NAMALWA (cell line): ENCODE measurements around the gene MMD.
"Not testable (repeated sequence)": the region's sequence is repeated elsewhere in the genome, so short reads cannot be mapped to it uniquely, and the experiment has no call there.

Source experiments
- DNase-seq: peaks from one replicate; pipeline ENCODE4 v3.0.0-alpha.2; 2015; ENCODE audit warnings: low spot score

Gene MMD

DNA sequence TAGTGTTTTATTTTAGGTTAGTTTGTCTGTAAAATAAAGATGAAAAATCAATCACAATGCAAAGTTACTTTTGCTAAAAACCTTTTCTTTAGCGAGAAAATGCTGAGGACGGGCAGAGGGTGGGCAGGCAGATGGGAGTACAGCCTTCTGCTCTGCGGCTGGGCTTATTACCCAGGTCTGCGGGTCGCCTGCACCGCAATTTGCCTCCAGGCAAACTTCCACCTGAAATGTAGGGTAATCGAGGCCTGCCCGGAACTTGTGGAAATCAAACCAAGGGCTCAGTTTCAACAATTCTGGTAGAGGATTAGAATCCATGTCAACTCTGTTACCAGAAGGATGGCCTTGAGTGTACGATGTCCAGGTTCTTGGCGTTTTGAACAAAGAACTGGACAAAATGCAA lies 22.3 kb upstream of the MMD start:
- DNase-seq, result no peak

DNA sequence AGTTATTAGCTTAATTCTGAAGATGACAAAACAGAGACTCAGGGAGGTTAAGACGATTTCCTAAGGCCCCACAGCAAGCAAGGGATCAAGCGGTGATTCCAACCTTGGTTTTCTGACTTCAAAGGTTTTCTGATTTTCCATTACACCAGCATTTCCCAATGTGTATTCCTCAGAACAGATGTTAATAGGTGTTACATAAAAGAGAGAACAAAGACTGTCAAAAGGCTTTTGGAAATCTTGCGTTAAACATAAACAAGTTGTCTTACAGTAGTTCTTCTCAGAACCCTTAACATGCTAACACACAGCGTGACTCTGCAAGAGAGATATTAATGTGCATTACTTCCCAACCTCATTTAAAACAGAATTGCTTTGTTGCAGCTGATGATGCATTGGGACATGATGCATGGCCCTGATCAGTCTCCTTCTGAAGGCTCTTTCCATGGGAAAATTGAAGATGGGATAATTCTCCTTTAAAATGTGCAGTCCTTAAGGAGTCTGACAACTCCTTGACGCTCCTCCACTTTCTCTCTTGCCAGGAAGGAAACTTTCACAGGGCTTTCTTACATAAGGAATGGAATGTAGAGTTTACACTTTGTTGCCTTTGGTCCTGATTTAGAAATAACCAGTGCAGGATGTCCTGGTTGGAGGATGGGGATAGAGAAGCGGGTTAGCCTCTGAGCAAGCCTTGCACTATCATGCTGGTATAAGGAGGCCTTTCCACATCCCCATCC lies 21.5 kb upstream of the MMD start:
- no peak for DNase-seq

DNA sequence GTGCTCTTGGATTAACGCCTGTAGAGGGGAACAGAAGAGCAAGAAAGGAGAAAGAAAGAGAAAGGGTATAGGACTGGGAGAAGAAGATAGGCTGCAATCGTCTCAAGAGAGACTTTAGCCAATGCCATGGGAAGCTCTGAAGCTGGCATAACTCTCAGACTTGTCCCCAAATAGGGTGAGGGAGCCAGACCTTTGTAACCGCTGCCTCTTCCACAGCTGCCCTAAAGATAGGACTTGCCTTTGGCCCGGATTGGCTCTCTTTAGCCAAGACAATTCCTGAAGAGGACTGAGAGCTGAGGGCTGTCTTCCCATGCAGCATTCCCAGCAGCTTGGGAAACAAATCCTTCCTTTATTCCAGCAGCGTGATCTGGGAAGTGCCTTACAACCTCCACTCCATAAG lies 20.8 kb upstream of the MMD start:
- DNase-seq, result no peak

DNA sequence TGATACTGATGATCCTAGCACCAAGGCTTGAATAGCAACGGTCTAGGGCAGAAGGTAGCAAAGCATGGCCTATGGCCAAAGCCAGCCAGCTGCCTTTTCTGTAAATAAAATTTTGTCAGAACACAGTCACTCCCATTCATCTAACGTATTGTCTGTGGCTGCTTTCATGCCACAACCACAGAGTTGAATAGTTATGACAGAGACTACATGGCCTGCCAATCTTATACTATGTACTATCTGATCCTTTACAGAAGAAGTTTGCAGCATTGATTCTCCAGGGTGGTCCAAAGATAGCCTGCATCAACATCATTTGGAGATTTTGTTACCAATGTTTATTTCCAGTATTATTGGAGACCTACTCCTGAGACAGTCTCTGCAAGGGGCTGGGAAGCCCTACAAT lies 19.9 kb upstream of the MMD start:
- no peak for DNase-seq

DNA sequence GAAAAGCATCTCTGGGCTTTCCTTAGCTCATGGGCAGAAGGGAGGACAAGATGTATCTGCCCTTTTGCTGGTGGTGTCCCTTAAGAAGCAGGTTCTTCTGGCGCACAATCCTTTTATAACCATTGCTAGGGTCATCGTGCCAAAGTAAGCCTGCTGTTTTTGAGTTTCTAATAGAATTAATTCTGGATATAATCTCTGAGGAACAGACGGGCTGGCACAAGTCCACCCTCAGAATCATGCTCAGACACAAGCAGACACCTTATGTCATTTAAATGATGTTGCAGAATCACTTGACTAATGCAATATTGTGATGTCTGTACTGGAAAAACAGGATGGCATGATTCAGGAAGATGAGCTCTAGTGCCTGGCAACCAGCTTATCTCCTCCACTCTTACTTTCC lies 18.8 kb upstream of the MMD start:
- DNase-seq, result no peak

DNA sequence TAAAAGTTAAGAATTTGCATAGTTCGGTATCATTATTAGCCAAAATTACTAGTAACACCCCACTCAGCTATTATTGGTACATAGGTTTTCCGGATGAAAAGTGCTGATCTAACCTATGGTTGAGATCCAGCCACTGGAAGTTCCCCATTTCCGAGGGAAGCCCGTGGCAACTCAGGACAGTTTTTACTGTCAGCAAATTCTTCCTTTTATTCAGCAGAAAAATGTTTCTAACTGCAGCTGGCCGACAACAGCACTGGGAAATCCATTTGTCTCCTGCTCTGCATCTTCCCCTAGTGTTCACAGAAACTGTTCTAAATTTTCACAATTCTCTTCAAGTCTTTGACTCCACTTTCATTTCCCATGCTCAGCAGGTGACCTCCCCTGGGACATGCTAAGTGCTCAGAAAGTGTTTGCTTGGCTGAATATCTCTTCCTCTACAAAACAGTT lies 15.5 kb upstream of the MMD start:
- peak; percentile 94 for DNase-seq

DNA sequence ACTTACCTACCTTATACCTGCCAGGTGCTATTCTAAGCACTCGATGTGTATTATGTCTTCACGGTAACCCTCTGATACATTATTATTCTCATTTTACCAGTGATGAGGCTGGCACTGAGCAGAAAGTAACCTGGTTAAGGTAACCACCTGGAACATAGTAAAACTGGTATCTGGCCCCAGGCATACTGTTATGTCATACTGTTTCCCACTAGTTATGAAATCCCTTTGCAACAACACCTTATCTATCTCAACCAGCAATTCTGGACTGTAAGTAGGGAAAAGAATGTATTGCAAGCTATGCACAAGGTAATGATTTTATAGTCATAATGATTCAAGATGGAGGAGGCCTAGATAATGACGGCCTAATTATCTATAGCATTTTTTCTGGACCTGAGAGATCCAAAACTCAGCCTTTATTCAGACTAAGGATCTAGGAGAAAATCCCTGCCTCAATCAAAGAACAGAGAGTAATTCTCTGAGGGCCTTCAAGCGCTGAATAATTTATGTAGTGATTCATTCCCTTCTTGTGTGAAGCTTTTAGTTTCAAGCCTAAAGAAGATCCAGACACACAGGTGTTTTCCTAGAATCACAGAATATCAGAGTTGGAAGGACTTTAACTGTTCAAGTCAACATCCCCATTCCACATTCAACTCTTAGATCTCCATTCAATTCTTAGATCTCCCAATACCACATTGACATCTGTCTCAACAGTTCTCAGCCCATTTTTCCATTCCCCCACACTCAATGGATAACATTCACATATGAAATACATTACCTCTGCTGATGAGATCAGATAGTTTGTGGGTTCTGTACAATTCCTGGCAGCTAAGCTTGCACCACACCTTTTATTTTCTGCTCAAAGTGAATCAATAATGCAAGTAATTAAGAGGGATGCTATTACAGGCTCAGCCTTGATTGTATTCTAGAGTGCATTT lies 14.9 kb upstream of the MMD start:
- no peak for DNase-seq

DNA sequence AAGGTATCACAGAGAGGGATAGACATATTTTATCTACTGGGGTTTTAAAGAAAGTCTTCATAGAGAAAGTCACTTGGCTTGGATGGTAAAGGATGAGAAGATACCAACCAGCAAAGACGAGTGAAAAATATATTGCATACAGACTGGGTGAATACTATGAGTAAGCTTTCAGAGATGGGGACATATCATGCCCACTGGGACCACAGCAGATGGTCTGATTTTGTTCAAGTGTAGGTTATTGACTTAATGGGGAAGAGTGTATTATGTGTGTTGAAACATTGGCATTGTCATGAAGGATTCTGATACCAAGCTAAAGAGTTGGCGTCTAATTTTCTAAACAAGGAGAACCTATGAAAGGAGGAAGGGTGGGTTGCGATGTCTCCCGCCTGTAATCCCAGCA lies 13.8 kb upstream of the MMD start:
- DNase-seq, result no peak

DNA sequence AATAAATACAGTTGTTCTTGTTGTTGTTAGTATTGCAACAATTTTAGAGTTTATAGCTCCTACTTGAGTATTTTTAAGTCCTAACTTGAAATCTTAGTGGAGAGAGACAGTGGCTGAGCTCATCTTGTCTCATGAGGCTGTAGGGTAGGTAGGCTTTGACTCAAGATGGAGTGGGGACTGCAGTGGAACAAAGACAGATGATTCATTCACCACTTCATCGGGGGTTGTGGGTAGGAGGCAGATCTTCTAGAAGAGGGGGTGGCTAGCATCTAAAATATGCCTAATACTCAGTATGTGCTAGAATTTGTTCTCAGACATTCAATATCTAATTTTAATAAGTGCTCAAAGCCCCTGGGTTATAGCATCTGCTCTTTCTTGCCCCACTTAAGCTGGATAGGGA lies 13.1 kb upstream of the MMD start:
- DNase-seq, result no peak

DNA sequence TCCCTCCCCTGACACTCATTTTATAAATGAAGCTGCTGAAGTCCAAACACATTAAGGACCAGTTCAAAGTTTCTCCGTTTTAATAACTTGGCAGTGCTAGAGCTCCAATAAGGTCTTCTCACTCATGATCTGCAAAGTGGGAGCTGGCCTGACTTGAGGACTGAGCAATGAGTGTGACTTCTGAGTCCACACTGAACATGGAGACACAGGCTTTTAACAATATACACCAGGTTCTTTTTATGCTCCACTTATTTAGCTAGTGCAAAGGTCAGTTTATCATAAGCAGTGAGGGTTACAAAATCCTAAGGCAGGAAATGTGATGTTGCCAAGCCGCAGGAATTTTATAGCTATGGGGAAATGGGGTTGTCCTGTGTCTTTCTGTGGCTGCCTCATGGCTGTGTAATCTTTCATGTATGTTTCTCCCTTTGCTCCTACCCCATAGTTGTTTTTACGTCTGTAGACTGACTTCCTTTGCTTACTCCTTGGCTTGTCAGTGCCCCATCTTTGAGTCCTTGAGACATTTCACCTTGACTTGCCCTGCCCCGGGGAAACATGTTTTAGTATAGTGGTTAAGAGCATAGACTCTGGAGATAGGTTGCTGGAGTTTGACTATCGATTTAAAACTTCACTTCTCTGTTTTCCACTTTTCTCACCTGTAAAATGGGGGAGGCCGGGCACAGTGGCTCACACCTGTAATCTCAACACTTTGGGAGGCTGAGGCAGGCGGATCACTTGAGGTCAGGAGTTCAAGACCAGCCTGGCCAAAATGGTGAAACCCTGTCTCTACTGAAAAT lies 12.2 kb upstream of the MMD start:
- no peak for DNase-seq

DNA sequence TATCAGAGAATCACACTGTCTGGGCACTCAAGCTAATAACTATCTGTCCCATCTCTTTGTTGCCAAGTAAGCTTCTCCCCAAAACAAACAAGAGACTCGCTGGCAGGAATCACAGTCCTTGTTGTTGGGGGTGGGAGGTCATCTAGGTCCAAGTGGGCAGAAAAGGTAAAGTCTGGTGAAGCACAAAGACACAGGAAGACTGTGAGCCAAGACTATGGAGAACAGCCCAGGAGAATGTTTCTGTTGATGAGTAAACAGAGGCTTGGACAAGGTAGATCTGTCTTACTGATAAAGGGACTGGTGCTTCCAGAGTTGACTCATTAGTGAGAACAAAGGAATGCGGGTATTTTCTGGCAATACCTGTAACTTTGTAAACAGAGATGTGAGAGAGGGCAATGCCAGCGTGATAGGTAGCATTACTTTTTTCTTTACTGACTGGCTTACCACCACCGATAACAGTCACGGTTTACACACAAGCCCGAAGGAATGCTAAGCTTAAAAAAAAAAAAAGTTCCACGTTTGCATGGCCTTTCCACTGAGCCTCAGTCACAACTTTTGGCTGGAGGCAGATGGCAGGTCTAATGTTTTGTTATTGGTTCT lies 11.5 kb upstream of the MMD start:
- DNase-seq, result no peak

DNA sequence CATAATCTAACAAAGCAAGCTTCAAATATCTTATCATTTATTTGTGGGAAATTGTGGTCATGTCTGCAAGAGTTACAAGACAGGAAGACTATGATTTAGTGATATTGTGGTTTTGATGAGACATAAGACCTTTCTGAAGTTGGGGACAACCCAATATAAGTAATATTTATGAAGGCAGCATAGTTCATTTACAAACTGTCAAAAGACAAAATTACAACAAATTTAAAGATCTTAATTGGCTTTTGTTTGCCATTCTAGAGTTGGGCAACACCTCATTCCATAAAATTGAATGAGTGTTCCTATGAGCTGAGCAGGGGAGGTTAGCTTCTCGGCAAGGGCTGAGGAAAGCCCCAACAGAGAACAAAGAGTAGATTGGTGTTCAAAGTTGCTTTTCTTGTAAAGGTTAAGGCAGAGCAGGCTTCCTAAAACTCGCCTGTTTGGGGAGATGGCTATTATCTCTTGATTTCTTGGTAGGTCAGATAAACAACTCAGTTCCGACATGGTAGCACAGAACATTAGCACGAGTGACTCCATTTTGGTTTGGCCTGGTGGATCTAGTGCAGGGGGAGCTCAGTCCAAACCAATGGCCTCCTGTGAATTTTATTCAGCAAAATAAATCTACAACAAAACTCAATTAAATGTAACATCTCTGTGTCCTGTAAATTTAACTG lies 10.9 kb upstream of the MMD start:
- no peak for DNase-seq

DNA sequence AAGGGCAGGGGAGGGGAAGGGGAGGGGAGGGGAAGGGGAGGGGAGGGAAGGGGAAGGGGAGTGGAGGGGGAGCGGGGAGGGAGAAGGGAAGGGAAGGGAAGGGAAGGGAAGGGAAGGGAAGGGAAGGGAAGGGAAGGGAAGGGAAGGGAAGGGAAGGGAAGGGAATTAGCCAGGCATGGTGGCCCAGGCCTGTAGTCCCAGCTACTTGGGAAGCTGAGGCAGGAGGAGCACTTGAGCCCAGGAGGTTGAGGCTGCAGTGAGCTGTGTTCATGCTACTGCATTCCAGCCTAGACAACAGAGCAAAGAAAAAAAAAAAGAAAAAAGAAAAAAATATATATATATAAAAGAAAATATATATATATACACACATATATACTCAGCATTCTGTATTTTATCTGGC lies 10.3 kb upstream of the MMD start:
- not testable (repeated sequence) for DNase-seq

DNA sequence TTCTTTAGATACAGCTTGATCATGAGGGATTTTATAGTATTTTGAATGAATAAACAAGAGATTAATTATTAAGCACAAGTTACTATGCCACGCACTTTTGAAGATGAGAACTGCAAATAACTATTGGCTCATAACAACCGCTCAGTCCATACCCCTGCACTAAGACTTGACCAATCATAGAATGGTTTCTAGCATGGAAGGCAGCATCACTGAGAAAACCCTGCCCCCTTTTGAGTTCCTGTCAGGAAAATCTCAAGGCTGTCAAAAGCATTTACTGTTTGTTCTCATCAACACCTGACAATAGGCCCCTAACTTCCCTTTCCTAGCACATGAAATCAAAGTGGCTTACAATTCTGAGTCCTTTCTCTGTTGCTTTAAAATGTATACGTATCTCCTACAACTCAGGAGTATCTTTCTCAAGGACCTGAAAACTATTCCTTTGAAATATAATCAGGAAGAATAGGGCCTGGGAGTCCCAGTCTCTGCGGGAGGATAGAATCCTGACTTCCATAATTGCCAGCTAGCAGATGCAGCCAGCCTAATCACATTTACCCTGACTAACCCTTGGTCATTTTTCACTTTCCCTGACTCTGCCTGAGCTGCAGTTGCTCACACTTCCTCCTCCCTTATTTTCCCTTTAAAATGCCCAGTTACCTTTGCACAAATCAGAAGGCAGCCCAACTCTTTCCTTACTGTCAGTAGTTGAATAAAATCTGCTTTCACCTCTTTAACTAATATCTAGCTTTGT lies 9.1 kb upstream of the MMD start:
- peak; percentile 20 for DNase-seq

DNA sequence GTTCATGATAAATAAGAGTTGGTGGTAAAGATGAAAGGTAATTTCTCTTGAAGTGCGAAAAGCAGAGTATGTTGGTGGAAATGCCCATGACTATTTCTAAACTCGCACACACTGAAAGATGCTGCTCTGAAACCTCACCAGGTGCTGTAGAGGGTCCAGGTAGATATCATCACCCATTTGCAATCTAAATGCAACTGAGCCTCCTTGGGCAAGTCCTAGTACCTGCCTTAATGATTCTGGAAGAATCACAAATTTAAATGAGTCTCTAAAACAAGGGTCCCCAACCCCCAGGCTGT lies 5.9 kb upstream of the MMD start:
- DNase-seq, result no peak

DNA sequence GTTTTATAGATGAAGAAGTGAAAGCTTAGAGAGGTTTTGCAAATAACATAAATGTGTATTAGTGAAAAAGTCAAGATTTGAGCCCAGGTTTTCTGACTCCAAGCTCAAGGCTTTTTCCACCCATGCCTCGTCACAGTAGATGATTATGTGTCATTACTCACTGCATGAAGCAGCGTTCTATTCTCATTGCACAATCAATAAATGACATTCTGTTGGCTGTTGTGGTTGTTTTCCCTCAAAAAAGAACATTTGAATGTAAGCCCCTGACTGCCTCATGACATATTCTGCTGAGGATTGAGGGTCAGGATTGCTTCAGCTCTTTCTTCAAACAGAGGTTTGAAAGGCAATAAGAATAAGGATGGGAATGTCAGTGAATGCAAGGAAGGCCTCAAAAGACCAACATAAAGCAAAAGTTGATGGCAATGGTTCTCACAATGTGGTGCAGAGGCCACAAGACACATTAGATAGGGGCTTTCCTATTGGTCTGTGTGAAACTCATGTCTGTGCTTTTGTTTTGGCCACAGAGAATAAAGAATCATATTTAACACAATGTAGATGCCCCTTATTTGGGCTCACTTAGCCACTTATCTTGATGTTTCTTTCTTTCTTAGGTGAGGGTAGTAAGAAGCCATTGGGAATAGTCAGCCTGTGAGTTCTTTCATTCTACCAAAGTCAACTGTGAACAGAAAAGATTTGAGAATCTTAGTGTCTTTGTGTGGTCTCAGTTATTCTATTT lies 5.4 kb upstream of the MMD start:
- no peak for DNase-seq

DNA sequence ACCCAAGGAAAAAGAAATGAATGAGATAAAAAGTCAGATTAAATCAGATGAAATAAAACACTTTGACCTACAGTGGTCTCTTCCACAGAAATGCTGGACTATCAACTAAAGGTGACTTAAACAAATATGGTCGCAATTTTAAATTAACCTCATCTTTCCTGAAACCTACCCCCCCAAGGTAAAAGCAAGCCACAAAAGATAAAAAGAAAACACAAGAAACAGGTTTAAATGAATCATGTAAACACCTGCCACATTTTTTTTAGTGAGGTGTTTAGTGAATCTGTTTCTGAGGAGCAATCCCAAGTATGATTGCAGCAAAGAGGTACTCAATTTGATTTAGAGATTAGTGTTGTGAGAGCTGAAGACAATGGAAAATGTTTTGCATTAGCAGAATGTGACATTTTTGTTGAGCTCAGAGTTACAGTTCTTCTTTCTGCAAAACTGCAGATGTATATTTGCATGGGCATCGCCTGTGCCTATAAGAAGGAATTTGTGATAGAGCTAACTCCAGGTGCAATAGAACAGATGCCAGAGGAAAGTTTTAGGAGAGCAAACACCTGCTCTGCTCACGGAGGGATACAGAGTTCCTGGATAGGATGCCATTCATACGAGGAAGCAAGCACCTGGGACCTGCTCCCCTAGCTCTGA lies 3.4 kb upstream of the MMD start:
- DNase-seq, result peak; percentile 73

DNA sequence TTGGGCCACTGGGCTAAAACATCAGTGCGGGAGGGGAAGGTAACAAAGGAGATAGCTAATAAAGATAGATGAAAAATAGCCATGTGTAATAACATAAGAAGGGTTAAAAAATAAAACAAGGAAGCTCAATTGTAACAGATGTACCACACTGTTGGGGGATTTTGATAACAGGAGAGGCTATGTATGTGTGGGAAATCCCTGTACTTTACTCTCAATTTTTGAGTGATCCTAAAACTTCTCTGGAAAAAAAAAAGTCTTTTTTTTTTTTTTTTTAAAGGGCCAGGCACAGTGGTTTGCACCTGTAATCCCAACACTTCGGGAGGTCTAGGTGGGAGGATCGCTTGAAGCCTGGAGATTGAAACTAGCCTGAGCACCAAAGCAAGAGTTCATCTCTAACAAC lies 1.9 kb upstream of the MMD start:
- DNase-seq, result no peak

DNA sequence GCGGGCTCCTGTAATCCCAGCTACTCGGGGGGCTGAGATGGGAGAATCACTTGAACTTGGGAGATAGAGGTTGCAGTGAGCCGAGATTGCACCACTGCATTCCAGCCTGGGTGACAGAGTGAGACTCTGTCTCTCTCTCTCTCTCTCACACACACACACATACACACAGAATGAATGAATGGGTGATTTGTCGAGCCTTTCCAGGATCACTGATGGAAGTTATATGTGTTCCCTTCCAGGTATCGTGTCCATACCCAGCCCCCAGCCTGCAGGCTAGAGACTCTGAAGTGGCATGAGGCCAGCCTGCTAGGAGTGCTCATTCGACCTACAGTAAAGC lies 1.2 kb upstream of the MMD start:
- DNase-seq, result not testable (repeated sequence)

DNA sequence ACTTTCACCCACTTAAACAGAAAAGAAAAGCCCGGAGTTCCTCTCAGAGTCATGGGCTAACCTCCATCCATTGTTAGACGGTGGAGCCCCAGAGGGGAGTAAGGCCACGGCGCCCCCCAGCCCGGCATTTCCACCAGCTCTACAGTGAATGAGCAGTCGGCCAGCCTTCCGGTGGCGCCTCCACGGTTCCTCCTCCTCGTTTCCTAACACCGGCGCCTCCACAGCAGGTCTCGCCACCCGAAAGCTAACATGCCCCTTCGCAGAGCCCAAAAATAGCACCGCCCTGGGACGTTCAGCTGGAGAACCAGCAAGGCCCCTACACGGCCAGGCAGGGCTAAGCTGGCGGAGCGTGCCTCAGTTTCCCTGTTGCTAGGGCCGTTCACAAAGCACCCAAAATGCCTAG lies 858 bp downstream of the MMD start:
- DNase-seq, result peak; percentile 61
